Activated T-cell treated with anti-CD3 and anti-CD28 coated beads for 24 hours (primary cell): ENCODE data around the gene CHD5.
A peak's percentile ranks its signal among the peaks of the same experiment; 100 is the strongest.

ENCODE experiments used
- DNase-seq: peaks from one replicate; pipeline ENCODE4 v3.0.0-alpha.2; 2020; ENCODE audit warnings: low read depth

CHD5 gene

GRCh38 chr1:6172549-6172948, 7.6 kb downstream of the CHD5 start:
- no peak for DNase-seq

DNA sequence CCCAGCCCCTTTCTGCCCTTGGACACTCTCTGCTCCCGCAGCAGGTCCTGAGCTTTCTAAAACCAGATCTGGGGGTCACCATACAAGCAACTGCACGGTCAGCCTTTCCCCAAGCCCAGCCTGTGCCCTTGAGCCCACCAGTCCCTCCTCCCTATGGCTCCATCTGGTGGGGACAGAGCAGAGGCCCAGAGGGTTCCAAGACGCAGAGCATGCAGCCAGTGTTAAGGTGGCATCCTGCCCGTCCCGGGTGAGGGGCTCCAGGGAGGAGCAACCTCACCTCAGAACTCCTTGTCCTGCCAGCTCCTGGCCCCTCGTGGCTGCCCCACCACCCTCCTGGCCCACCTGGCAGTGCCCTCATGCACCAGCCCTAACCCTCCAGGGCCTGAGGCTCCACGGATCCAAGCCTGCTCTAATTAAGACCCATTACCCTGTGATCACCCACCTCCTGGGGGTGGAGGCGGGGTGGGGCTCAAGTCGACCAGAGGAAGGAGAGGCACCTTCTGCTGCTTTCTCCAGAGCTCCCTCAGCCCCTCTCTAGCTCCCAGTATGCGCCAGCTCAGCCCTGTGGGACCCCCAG, 8.5 kb downstream of the CHD5 start:
- no peak for DNase-seq

GRCh38 chr1:6170742-6171201, 9.3 kb downstream of the CHD5 start:
- no peak for DNase-seq

DNA sequence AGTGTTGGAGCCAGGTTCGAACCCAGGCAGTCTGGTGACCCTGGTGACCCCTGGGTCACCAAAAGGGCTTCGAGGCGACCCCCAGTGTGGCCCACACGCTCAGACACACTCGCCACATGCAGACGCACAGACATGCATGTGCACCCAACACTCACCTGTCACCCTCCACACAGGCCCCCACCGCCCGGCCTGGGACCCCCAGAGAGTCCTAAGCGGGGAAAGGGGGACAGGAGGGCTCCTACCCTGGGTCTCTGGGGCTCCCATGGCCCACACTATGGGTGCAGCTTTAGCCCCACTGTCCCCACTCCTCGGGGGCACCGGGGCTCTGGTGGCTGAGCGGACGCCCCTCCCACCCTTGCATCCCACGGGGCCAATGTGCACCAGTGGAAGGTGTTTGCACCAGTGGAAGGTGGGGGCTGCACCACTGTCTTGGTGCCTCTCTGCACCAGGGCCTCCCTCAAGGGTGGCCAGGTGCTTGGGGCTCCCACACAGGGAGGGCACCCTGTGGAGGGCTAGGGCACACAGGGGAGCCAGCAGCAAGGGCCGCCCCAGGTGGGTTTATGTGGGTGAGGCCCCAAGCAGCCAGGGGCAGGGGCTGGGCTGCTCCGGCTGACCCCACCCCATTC, 9.9 kb downstream of the CHD5 start:
- DNase-seq = no peak

DNA sequence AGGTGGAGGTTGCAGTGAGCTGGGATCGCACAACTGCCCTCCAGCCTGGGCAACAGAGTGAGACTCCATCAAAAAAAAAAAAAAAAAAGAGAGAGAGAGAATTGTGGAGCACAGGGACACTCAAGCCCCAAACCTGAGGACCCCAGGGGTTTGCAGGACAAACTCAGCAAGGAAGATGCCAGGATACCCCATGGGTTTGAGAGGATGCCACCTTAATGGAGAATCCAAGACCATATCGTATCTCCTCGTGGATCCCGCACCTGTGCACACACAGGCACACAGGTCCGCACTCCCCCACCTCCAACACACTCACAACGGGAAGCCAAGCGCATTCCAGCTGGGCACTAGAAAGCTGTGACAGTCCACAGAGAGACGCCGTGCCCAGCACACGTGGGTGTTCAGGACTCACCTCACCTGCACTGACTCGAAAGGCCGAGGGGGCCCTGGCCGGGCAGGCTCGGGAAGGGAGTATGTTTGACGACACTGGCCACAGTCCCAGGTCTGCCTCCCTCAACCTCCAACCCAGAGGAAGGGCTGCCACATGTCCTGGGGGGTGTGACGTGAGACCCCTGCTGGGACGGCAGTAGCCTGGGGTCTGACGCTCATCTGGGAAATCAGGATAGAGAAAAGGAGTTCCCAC, 11.1 kb downstream of the CHD5 start:
- DNase-seq = no peak

GRCh38 chr1:6167391-6168303, 12.5 kb downstream of the CHD5 start:
- DNase-seq = no peak

- no peak for DNase-seq
Measured at GRCh38 chr1:6166655-6167390, 13.3 kb downstream of the CHD5 start.

DNA sequence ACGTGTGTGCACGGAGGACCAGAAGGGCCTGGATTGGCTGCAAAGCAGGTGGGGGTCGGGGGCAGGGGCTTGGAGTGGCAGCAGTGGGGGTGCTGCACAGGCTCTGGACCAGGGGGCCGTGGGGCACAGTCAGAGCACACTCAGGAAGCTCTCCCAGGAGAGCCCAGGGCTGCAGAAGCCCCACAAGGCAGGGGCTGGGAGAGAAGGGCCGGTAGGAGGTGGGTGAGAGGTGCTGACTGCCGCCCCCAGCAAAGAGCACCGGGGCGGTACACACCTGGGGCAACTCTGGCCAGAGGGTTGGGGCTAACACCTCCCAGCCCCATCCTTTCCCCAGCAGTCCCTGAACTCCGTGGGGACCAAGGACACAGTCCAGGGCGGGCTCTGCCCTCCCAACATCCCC, 13.9 kb downstream of the CHD5 start:
- DNase-seq = no peak

DNA sequence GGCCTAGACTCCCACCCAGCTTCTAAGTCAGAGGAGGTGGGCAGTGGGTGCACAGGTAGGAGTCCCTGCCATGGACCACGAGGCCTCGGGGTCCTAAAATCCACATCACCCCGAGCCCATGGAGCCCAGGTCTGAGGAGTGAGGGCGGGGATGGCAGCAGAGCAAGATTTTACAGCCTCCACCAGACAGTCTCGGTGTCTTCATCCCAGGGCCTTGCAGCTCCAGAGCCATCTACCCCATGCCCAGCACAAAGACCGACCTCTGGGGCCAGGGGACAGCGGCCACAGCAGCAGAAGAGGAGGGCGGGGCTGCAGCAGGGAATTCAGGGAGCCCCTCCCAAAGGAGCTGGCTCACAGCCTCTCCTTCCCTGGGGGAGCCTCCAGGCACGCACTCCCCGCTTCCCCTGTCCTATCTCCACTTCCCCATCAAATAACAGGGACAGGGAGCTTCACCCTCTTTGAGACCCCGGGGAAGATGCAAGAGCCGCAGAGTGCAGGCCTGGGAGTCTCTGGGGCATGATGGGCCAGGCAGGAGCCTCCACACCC, 14.6 kb downstream of the CHD5 start:
- DNase-seq = no peak

- no peak for DNase-seq
Measured at GRCh38 chr1:6165027-6165426, 15.1 kb downstream of the CHD5 start.

GRCh38 chr1:6163973-6164617, 16.0 kb downstream of the CHD5 start:
- no peak for DNase-seq

DNA sequence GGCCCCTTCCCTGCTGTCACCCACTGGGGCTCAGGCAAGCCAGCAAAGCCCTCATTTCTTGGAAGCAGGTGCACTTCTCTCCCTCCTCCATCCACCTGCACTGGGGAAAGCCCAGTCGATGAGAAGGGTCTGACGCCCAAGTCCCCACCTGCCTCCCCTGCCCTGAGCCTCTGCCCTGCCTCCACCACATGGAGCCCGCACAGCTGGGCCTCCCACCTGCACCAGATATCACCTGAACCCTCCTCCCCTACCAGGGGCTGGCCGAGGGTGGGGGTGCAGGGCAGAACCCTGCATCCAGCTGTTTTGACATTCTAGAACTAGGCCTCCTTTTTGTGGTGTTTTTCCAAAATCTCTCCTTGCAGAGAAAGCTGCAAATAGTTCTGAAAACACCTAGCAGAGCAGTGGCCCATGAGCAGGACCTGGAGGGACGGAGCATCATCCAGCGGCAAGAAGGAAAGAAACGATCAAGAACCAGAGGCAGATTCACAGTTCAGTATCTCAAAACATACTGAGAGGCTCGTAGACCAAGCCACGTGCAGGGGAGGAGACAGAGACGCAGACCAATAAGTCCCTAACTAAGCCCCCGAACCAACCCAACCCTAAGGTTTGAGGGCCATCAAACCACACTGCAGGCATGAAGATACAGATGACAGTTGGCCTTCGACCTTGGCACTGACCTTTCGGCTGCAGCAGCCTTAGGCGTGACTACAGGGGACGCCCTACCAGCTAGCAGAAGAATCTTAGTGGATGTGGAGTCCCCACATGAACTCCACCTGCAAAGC, 16.7 kb downstream of the CHD5 start:
- DNase-seq = no peak

DNA sequence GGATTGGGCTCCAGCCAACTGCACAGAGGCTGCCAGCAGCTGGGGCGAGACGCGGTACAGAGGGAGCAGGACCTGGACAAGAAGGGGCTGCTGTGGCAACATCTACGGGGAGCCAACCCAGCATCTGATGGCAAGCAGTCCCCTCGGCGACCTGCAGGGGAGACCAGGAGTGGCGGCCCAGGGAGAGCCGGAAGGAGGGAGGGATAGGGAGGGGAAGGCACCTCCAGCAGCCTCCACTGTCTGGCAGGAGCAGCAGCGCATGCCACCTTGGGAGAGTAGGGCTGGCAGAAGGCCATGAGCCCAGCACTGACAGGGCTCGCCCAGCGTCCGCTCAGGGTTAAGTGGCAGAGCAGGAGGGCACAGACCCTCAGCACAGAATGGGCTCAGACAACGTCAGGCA, 17.3 kb downstream of the CHD5 start:
- DNase-seq = no peak

DNA sequence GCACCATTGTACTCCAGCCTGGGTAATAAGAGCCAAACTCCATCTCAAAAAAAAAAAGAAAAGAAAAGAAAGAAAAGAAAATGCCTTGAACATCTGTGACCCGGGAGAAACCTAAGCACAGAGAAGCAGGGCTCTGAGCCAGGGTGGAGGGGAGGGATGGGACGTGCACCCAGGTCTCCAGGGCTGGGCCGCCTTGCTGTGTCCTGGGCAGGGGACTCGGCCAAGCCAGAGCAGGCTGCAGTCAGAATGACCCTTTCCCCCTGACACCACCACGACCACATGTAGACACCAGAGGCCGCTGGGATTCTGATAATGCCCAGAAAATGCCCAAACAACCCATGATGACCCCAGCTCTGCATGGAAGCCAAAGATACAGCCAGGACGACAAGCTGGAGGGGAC, 17.8 kb downstream of the CHD5 start:
- DNase-seq = no peak

GRCh38 chr1:6158181-6158580, 21.9 kb downstream of the CHD5 start:
- no peak for DNase-seq

GRCh38 chr1:6157528-6158174, 22.5 kb downstream of the CHD5 start:
- DNase-seq = peak; percentile 27

- no peak for DNase-seq
Measured at GRCh38 chr1:6157132-6157527, 23.0 kb downstream of the CHD5 start.

DNA sequence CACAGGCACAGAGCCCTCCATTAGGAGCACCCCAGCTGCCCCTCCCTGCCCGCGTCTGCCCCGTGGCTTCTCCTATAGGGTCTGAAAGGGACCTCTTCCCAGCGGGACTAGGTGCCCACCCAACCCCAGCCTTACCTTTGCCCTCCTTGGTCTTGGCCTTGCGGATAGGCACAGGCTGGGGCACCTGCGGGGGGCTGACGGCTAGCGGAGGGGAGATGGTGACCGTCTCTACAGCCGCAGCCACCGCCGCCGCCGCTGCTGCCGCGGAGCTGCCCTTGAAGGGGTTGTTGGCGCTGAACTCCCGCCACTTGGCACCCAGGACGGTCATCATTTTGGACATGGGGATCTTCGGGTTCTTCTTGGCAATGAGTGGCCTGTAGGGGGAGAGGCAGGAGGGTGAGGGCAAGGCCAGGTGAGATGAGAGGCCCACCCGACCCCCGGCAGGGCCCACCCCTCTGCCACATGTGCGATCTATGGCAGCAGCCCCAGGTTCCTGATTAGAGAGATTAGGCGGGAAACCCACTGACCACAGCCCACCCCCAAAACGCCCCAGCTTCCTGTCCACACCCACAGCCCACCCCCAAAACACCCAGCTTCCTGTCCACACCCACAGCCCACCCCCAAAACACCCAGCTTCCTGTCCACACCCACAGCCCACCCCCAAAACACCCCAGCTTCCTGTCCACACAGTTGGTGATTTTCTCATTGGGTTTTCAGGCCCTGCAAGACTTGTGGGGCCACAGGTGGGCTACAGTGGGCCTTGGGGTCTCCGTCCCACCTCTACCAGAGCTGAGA, 25.4 kb downstream of the CHD5 start:
- no peak for DNase-seq

DNA sequence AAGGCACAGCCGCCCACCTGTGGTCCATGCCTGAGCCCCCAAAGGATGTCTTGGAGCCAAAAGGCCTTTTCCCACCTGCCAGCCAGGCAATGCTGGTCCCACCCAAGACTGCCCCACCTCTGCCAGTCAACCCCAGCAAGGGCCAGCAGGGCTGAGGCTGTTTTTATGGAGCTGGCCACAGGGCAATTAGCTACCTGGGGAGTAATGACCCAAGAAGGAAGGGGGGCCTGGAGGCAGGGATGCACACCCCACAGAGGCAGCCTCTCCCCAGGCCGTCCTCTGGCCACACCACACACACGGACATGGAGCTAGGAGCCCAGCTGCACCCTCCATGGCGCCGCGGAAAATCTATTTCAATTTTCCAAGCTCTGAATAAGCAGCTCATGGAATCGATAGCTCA, 27.2 kb downstream of the CHD5 start:
- DNase-seq = no peak
